ENCODE measurements around the gene MAST3. TPM values are rescaled to one million over a fixed set of nuclear protein-coding genes. Genes with fewer than 3 reads are reported as not detected.

The MAST3 gene
- total RNA-seq, 1 donor from 2014 or later = 16.6 TPM

- H3K9me3 Mint-ChIP-seq (ENCODE audit: unreplicated experiment) = no peaks in the 10 kb centered on the region
- no peak for DNase-seq
- H3K27me3 Mint-ChIP-seq (ENCODE audit: unreplicated experiment) = peaks cover 3% of the 10 kb centered on the region
- TF ChIP-seq, protein P1, sequence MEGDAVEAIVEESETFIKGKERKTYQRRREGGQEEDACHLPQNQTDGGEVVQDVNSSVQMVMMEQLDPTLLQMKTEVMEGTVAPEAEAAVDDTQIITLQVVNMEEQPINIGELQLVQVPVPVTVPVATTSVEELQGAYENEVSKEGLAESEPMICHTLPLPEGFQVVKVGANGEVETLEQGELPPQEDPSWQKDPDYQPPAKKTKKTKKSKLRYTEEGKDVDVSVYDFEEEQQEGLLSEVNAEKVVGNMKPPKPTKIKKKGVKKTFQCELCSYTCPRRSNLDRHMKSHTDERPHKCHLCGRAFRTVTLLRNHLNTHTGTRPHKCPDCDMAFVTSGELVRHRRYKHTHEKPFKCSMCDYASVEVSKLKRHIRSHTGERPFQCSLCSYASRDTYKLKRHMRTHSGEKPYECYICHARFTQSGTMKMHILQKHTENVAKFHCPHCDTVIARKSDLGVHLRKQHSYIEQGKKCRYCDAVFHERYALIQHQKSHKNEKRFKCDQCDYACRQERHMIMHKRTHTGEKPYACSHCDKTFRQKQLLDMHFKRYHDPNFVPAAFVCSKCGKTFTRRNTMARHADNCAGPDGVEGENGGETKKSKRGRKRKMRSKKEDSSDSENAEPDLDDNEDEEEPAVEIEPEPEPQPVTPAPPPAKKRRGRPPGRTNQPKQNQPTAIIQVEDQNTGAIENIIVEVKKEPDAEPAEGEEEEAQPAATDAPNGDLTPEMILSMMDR (IDR thresholded peaks at IDR 0.05; ENCODE audit: partially characterized antibody, unreplicated experiment) = no peak
- no peak overlapping the region for H3K27ac Mint-ChIP-seq (ENCODE audit: unreplicated experiment)
- H3K4me1 Mint-ChIP-seq (ENCODE audit: low read depth, unreplicated experiment) = no peaks in the 10 kb centered on the region
- H3K4me3 Mint-ChIP-seq (ENCODE audit: unreplicated experiment) = no peak overlapping the region
- no peaks in the 10 kb centered on the region for H3K36me3 Mint-ChIP-seq (ENCODE audit: unreplicated experiment)
Measured at GRCh38 chr19:18168673-18169381, 71.2 kb downstream of the MAST3 start.

DNA sequence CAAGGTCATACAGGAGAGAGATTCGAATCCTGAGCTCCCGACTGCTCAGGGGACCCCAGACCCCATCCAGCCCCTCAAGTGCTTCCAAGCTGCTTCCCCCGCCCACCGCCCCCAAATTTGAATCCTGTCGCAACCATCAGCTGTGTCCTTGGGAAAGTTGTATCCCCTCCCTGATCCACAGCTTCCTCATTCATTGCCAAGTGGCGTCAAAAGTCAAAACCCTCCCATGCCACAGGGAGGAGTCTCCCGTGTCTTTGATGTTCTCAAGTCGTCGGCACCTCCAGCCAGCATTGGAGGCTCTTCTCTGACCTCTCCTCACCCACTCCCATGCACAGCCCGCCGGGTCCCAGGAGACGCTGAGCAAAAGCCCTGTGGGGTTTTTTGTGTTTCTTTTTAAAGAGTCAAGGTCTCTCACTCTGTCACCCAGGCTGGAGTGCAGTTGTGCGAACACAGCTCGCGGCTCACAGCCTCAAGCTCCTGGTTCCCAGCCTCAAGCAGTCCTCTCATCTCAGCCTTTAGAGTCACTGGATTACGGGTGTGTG is 73.2 kb downstream of the MAST3 start:
- Mint-ChIP-seq H3K27ac (ENCODE audit: unreplicated experiment) (no peak overlapping the region), H3K9me3 (ENCODE audit: unreplicated experiment) (no peaks in the 10 kb centered on the region), H3K4me1 (ENCODE audit: low read depth, unreplicated experiment) (no peaks in the 10 kb centered on the region), H3K27me3 (ENCODE audit: unreplicated experiment) (peaks cover 6% of the 10 kb centered on the region), H3K4me3 (ENCODE audit: unreplicated experiment) (no peak overlapping the region), H3K36me3 (ENCODE audit: unreplicated experiment) (no peaks in the 10 kb centered on the region)
- TF ChIP-seq, protein P1 (IDR thresholded peaks at IDR 0.05; ENCODE audit: partially characterized antibody, unreplicated experiment) = no peak
- no peak for DNase-seq

DNA sequence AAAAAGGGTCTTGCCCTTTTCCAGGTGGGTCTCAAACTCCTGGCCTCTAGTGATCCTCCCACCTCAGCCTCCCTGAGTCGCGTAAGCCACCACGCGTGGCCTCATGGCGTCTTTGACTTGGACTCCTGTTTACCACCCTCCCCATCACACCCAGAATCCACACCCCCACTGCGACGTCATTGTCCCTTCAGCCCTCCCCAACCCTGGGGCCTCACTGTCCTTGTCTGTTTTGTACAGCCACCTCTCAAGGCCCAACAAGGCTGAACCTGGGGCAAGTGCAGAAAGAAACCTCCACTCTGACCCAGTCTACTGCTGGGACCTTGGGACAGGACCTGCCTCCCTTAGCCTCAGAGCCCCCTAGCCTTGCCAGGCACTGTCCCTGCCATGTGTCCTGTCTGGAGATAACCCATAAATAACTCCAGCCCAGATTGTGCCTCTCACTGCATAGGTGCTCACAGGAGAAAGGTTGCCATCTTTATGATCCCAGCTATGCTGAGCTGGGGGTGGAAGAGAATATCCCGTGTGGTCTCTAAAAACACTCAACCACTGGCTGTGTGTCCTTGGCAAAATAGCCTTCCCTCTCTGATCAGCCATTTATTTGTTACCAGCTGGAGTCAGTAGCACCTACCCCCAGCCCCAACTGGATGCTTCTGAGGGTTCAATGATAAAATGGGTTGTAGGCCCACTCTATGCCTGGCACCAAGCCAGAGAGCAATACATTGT is 74.2 kb downstream of the MAST3 start:
- TF ChIP-seq, protein P1 (IDR thresholded peaks at IDR 0.05; ENCODE audit: partially characterized antibody, unreplicated experiment) = no peak
- Mint-ChIP-seq H3K4me1 (ENCODE audit: low read depth, unreplicated experiment) (no peaks in the 10 kb centered on the region), H3K27me3 (ENCODE audit: unreplicated experiment) (peaks cover 6% of the 10 kb centered on the region), H3K4me3 (ENCODE audit: unreplicated experiment) (no peak overlapping the region), H3K36me3 (ENCODE audit: unreplicated experiment) (no peaks in the 10 kb centered on the region), H3K9me3 (ENCODE audit: unreplicated experiment) (no peaks in the 10 kb centered on the region), H3K27ac (ENCODE audit: unreplicated experiment) (no peak overlapping the region)
- DNase-seq = no peak

GRCh38 chr19:18172331-18173053 is 74.9 kb downstream of the MAST3 start:
- TF ChIP-seq, protein P1 (IDR thresholded peaks at IDR 0.05; ENCODE audit: partially characterized antibody, unreplicated experiment) = no peak
- Mint-ChIP-seq H3K27me3 (ENCODE audit: unreplicated experiment) (peaks cover 6% of the 10 kb centered on the region), H3K4me3 (ENCODE audit: unreplicated experiment) (no peak overlapping the region), H3K4me1 (ENCODE audit: low read depth, unreplicated experiment) (no peaks in the 10 kb centered on the region), H3K27ac (ENCODE audit: unreplicated experiment) (no peak overlapping the region), H3K9me3 (ENCODE audit: unreplicated experiment) (no peaks in the 10 kb centered on the region), H3K36me3 (ENCODE audit: unreplicated experiment) (no peaks in the 10 kb centered on the region)
- DNase-seq = no peak

Measured in glutamatergic neuron (in vitro differentiated cells).